SJSA1 (cell line): ENCODE data around the gene MAPK8IP3. TPM values are rescaled to one million over a fixed set of nuclear protein-coding genes. Genes with fewer than 3 reads are reported as not detected.

Experiments used
- DNase-seq, 2 experiments: peaks; one replicate each; pipeline ENCODE4 v3.0.0-alpha.2; 2015 to 2020; ENCODE audit warnings: low spot score in 2 of 2, low read depth in 1 of 2
- H3K27ac ChIP-seq: fragments of 250-450 bp; sonication (Bioruptor Pico); 2 replicates; pipeline ENCODE4 v1.5.1; 2020; ENCODE audit warnings: mild to moderate bottlenecking, moderate library complexity
- H3K27me3 ChIP-seq: fragments of 250-450 bp; sonication (Bioruptor Pico); replicated peaks from 2 replicates; pipeline ENCODE4 v1.5.1; 2020; ENCODE audit warnings: mild to moderate bottlenecking, moderate library complexity
- H3K36me3 ChIP-seq: fragments of 250-450 bp; sonication (Bioruptor Pico); 2 replicates; pipeline ENCODE4 v1.5.1; 2020; ENCODE audit warnings: mild to moderate bottlenecking
- H3K4me1 ChIP-seq: fragments of 250-450 bp; sonication (Bioruptor Pico); replicated peaks from 2 replicates; pipeline ENCODE4 v1.6.1; 2021; ENCODE audit warnings: mild to moderate bottlenecking
- H3K4me3 ChIP-seq: fragments of 250-450 bp; sonication (Bioruptor Pico); 2 replicates; pipeline ENCODE4 v1.5.1; 2020; ENCODE audit warnings: mild to moderate bottlenecking
- H3K9me3 ChIP-seq: fragments of 250-450 bp; sonication (Bioruptor Pico); replicated peaks from 2 replicates; pipeline ENCODE4 v1.5.1; 2020; ENCODE audit warnings: mild to moderate bottlenecking
- total RNA-seq: library from RNA; depleted of rRNA; stranded (reverse); fragments of >200 nt; shearing (Covaris generic); gene quantifications from 2 replicates; pipeline ENCODE4 v1.2.3, GENCODE V29; 2014; rRNA removed

Gene MAPK8IP3
- total RNA-seq, 1 experiment from 2014 or later: 26.5 TPM

- no peak for DNase-seq
- Histone ChIP-seq H3K4me1 (no peaks in the 10 kb centered on the region), H3K4me3 (no peak overlapping the region), H3K9me3 (no peaks in the 10 kb centered on the region), H3K27me3 (no peaks in the 10 kb centered on the region), H3K27ac (no peak overlapping the region), H3K36me3 (peaks cover 5% of the 10 kb centered on the region)
These were observed 112.3 kb downstream of the MAPK8IP3 start for GRCh38 chr16:1818204-1818872.

GRCh38 chr16:1818873-1819525 lies 113.0 kb downstream of the MAPK8IP3 start:
- no peaks in the 10 kb centered on the region for H3K9me3 ChIP-seq
- DNase-seq: no peak
- no peak overlapping the region for H3K4me3 ChIP-seq
- no peaks in the 10 kb centered on the region for H3K4me1 ChIP-seq
- no peaks in the 10 kb centered on the region for H3K27me3 ChIP-seq
- peaks cover 5% of the 10 kb centered on the region for H3K36me3 ChIP-seq
- no peak overlapping the region for H3K27ac ChIP-seq

- Histone ChIP-seq H3K27ac (no peak overlapping the region), H3K36me3 (peaks cover 5% of the 10 kb centered on the region), H3K4me1 (no peaks in the 10 kb centered on the region), H3K4me3 (no peak overlapping the region), H3K9me3 (no peaks in the 10 kb centered on the region), H3K27me3 (no peaks in the 10 kb centered on the region)
- no peak for DNase-seq
These were observed 113.6 kb downstream of the MAPK8IP3 start for GRCh38 chr16:1819611-1820010.

Other genes with a start within 250 kb of the MAPK8IP3 start
- 19.8 and 26.6 TPM in 2 replicates for gene CLCN7, start 231.2 kb upstream of the MAPK8IP3 start, total RNA-seq
- not detected in 2 replicates for gene PTX4, start 217.3 kb upstream of the MAPK8IP3 start, total RNA-seq
- 19.7 and 21.9 TPM in 2 replicates for gene TELO2, start 212.8 kb upstream of the MAPK8IP3 start, total RNA-seq
- gene TMEM204, start 172.5 kb upstream of the MAPK8IP3 start, total RNA-seq: 0.29 and 0.91 TPM in 2 replicates
- gene IFT140, start 94.1 kb upstream of the MAPK8IP3 start, total RNA-seq: 5.4 and 5.9 TPM in 2 replicates
- 9.0 and 10.3 TPM in 2 replicates for gene CRAMP1, start 93.8 kb upstream of the MAPK8IP3 start, total RNA-seq
- gene JPT2, start 27.9 kb upstream of the MAPK8IP3 start, total RNA-seq: 180 and 352 TPM in 2 replicates
- gene NME3, start 65.3 kb downstream of the MAPK8IP3 start, total RNA-seq: 19.9 and 27.1 TPM in 2 replicates
- gene EME2, start 66.6 kb downstream of the MAPK8IP3 start, total RNA-seq: 6.9 and 7.7 TPM in 2 replicates
- 132 and 178 TPM in 2 replicates for gene MRPS34, start 66.9 kb downstream of the MAPK8IP3 start, total RNA-seq
- gene SPSB3, start 76.4 kb downstream of the MAPK8IP3 start, total RNA-seq: 19.9 and 21.1 TPM in 2 replicates
- 117 and 127 TPM in 2 replicates for gene NUBP2, start 76.8 kb downstream of the MAPK8IP3 start, total RNA-seq
- not detected in 2 replicates for gene IGFALS, start 87.5 kb downstream of the MAPK8IP3 start, total RNA-seq
- 22.2 and 65.3 TPM in 2 replicates for gene HAGH, start 120.6 kb downstream of the MAPK8IP3 start, total RNA-seq
- 38.8 and 90.3 TPM in 2 replicates for gene FAHD1, start 121.0 kb downstream of the MAPK8IP3 start, total RNA-seq
- gene MEIOB, start 166.0 kb downstream of the MAPK8IP3 start, total RNA-seq: not detected in 2 replicates
- not detected in 2 replicates for gene HS3ST6, start 212.2 kb downstream of the MAPK8IP3 start, total RNA-seq
- gene MSRB1, start 237.0 kb downstream of the MAPK8IP3 start, total RNA-seq: 13.9 and 21.3 TPM in 2 replicates
- gene RPL3L, start 248.5 kb downstream of the MAPK8IP3 start, total RNA-seq: not detected in 2 replicates